ENCODE data around the gene ZNF17. TPM values are rescaled to one million over a fixed set of nuclear protein-coding genes. Genes with fewer than 3 reads are reported as not detected.

The ZNF17 gene
- total RNA-seq, 4 donors from 2014 or later: 9.4 to 27.3 (median 14.9) TPM

DNA sequence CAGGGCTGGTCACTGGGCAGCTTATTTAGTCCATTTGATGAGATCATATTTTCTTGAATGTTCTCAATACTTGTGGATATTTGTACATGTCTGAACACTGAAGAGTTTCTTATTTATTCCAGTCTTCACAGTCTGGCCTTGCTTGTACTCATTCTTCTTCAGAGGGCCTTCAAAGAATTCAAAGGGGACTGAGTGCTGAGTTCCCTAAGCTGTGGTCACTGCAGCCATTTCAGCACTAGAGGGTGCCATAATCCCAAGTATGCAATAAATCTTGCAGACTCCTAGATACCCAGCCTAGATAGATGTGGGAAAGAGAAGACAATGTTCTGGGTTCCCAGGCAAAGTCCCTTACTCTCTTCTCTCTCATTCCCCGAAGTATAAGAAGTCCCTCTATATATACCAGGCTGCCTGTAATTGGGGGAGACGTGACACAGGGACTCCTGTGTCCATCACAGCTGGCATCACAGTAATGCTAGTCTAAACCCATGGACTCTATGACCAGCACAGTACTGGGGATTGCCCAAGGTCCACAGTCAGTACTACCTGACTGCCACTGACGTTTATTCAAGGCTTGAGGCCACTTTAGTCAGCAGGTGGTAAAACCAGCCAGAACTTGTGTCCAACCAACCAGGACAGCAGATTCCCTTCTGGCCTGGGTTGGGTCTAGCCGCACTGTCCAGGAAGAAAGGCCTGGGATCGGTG, 54.9 kb downstream of the ZNF17 start:
- H3K9me3 ChIP-seq: peaks cover under 1 to 100% (median 53%) of the 10 kb centered on the region in 4 donors
- peaks cover 0 to 55% (median 3%) of the 10 kb centered on the region in 3 donors for H3K36me3 ChIP-seq
- no peaks in the 10 kb centered on the region for H3K4me1 ChIP-seq
- 97 to 99% methylated on average over 3 to 5 of the region's 5 CpGs for WGBS, 2 donors
- TF ChIP-seq EP300 (IDR thresholded peaks at IDR 0.05) (no peak), POLR2A (IDR thresholded peaks at IDR 0.05) (no peak)
- TF ChIP-seq, protein P1, sequence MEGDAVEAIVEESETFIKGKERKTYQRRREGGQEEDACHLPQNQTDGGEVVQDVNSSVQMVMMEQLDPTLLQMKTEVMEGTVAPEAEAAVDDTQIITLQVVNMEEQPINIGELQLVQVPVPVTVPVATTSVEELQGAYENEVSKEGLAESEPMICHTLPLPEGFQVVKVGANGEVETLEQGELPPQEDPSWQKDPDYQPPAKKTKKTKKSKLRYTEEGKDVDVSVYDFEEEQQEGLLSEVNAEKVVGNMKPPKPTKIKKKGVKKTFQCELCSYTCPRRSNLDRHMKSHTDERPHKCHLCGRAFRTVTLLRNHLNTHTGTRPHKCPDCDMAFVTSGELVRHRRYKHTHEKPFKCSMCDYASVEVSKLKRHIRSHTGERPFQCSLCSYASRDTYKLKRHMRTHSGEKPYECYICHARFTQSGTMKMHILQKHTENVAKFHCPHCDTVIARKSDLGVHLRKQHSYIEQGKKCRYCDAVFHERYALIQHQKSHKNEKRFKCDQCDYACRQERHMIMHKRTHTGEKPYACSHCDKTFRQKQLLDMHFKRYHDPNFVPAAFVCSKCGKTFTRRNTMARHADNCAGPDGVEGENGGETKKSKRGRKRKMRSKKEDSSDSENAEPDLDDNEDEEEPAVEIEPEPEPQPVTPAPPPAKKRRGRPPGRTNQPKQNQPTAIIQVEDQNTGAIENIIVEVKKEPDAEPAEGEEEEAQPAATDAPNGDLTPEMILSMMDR (IDR thresholded peaks at IDR 0.05): no peak
- no peak for DNase-seq (ENCODE audit: low spot score in 2 of 2)
- no peak overlapping the region for H3K4me3 ChIP-seq
- H3K27ac ChIP-seq: no peak overlapping the region
- no peaks in the 10 kb centered on the region for H3K27me3 ChIP-seq

GRCh38 chr19:57466489-57466888, 55.5 kb downstream of the ZNF17 start:
- TF ChIP-seq POLR2A (IDR thresholded peaks at IDR 0.05): no peak
- TF ChIP-seq EP300 (IDR thresholded peaks at IDR 0.05): no peak
- TF ChIP-seq, protein P1 (IDR thresholded peaks at IDR 0.05): no peak
- H3K4me1 ChIP-seq: no peaks in the 10 kb centered on the region
- peaks cover 0 to 61% (median 3%) of the 10 kb centered on the region in 3 donors for H3K36me3 ChIP-seq
- H3K4me3 ChIP-seq: no peak overlapping the region
- 98 to 100% methylated on average over 4 to 5 of the region's 5 CpGs for WGBS, 2 donors
- no peaks in the 10 kb centered on the region for H3K27me3 ChIP-seq
- H3K27ac ChIP-seq: no peak overlapping the region
- H3K9me3 ChIP-seq: peaks cover 4 to 100% (median 54%) of the 10 kb centered on the region in 4 donors
- no peak for DNase-seq (ENCODE audit: low spot score in 2 of 2)

Small RNAs within 50 kb of the gene (small RNA-seq; reads per million reads assigned to genes)
- gene VN1R107P: not detected

Other genes starting within 250 kb of the ZNF17 start
- gene DUXA, start 243.7 kb upstream of the ZNF17 start, total RNA-seq: 1 to 10 TPM in 1 of 4 donors, not detected in 3; 5.5 TPM
- gene ZNF264, start 219.7 kb upstream of the ZNF17 start, total RNA-seq: 10 to 100 TPM; 37.8 to 75.6 (median 55.6) TPM
- 1 to 10 TPM in 3 of 4 donors, not detected in 1; 1.0 to 5.2 (median 1.8) TPM for gene AURKC, start 180.1 kb upstream of the ZNF17 start, total RNA-seq
- gene ZNF805, start 170.5 kb upstream of the ZNF17 start, total RNA-seq: 10 to 100 TPM; 16.2 to 24.7 (median 20.3) TPM
- 10 to 100 TPM; 68.4 to 94.3 (median 85.1) TPM for gene ZNF460, start 130.7 kb upstream of the ZNF17 start, total RNA-seq
- 10 to 100 TPM in 1 of 4 donors, 1 to 10 TPM in 3; 7.3 to 10.6 (median 7.9) TPM for gene ZNF543, start 90.7 kb upstream of the ZNF17 start, total RNA-seq
- 1 to 10 TPM; 5.1 to 7.6 (median 6.0) TPM for gene ZNF304, start 59.9 kb upstream of the ZNF17 start, total RNA-seq
- gene TRAPPC2B, start 47.6 kb upstream of the ZNF17 start, total RNA-seq: 10 to 100 TPM in 3 of 4 donors, 1 to 10 TPM in 1; 4.8 to 20.6 (median 18.8) TPM
- 1 to 10 TPM in 2 of 4 donors, under 1 TPM in 2; 0.78 to 1.8 (median 1.1) TPM for gene ZNF547, start 47.6 kb upstream of the ZNF17 start, total RNA-seq
- gene ZNF548, start 21.3 kb upstream of the ZNF17 start, total RNA-seq: 10 to 100 TPM; 19.8 to 40.0 (median 31.2) TPM
- 1 to 10 TPM; 3.1 to 7.8 (median 4.5) TPM for gene ZNF749, start 24.2 kb downstream of the ZNF17 start, total RNA-seq
- 1 to 10 TPM in 3 of 4 donors, under 1 TPM in 1; 0.60 to 2.6 (median 1.2) TPM for gene VN1R1, start 46.0 kb downstream of the ZNF17 start, total RNA-seq
- gene ZNF772, start 66.4 kb downstream of the ZNF17 start, total RNA-seq: 10 to 100 TPM in 3 of 4 donors, 1 to 10 TPM in 1; 9.3 to 19.2 (median 13.6) TPM
- 10 to 100 TPM; 10.5 to 42.6 (median 16.2) TPM for gene ZNF419, start 76.6 kb downstream of the ZNF17 start, total RNA-seq
- gene ZNF773, start 88.8 kb downstream of the ZNF17 start, total RNA-seq: 10 to 100 TPM in 3 of 4 donors, 1 to 10 TPM in 1; 2.6 to 31.8 (median 16.0) TPM
- 1 to 10 TPM; 4.9 to 5.7 (median 5.0) TPM for gene ZNF549, start 116.2 kb downstream of the ZNF17 start, total RNA-seq
- gene ZNF550, start 148.7 kb downstream of the ZNF17 start, total RNA-seq: 10 to 100 TPM in 1 of 4 donors, 1 to 10 TPM in 3; 6.6 to 11.0 (median 8.0) TPM
- 1 to 10 TPM; 2.4 to 6.0 (median 2.6) TPM for gene ZNF416, start 167.8 kb downstream of the ZNF17 start, total RNA-seq
- 1 to 10 TPM; 3.0 to 7.6 (median 5.0) TPM for gene ZIK1, start 173.0 kb downstream of the ZNF17 start, total RNA-seq
- 1 to 10 TPM; 1.3 to 9.6 (median 3.0) TPM for gene ZNF530, start 188.7 kb downstream of the ZNF17 start, total RNA-seq
- 10 to 100 TPM; 15.0 to 43.7 (median 25.4) TPM for gene ZNF134, start 203.1 kb downstream of the ZNF17 start, total RNA-seq
- gene ZNF211, start 222.0 kb downstream of the ZNF17 start, total RNA-seq: 10 to 100 TPM in 3 of 4 donors, 1 to 10 TPM in 1; 5.9 to 18.6 (median 14.0) TPM